Hematopoietic multipotent progenitor cell treated with erythropoietin and hydrocortisone succinate and interleukin-3 and kit ligand, for 15 days (in vitro differentiated cells): Measurements from ENCODE around the gene CHTF8.

Experiments used
- DNase-seq: peaks from one replicate; pipeline ENCODE4 v3.0.0-alpha.2; 2015; ENCODE audit warnings: low spot score

The CHTF8 gene

DNA sequence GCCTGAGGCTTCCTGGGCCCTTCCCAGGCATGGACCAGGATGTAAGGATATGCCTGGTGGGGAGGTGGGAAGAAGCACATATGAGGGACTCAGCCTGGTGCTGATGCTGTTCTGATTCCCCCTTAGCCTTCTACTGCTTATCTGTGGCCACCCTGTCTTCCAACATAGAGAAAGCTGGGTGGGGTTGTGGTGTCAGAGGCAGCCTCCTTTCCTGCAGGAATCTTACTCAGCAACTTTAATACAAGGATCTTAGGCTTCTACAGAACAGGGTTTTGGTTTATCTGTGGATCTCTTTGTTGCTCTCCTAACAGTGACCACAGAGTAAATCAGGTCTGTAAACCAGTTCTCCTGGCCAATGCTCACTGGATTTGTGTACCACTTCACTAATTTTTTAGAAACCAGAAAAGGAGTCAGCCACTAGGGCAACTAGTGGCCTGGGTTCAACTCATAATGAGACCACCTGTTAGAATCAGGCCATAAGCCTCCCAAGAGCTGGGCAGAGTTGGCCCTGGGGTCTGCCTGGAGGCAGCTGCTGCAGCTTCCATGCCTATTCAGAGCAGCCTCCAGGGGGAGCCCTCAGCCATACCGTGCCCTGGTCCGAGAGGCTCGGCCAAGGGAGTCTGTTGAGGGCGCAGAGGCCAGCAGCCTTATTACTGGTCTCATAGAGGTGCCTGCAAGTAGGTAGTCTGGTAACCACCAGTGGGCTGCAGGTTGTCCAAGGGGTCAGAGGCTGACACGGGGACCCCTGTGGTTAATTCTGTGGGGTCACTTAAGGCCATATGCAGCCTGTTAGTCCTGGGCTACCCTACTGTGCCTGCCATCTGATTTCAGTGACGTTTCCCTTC is 19.9 kb downstream of the CHTF8 start:
- DNase-seq, result peak; percentile 57

DNA sequence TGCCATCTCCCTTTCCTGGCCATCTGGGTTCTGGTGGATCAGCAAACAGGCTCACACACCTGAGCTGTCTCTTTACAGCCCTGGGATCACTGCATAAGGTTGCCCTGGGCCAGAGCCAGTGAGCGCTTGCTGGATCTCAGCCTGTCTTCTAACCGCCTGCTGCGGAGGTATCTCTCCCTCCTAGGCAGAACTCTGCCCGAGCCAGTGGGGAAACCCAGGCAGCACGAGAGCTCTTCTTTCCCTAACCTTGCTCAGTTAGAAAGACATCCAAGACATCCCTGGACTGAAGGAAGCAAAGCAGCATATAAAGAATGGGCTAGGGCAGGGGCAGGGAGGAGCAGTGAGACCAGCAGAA is 20.5 kb downstream of the CHTF8 start:
- no peak for DNase-seq

DNA sequence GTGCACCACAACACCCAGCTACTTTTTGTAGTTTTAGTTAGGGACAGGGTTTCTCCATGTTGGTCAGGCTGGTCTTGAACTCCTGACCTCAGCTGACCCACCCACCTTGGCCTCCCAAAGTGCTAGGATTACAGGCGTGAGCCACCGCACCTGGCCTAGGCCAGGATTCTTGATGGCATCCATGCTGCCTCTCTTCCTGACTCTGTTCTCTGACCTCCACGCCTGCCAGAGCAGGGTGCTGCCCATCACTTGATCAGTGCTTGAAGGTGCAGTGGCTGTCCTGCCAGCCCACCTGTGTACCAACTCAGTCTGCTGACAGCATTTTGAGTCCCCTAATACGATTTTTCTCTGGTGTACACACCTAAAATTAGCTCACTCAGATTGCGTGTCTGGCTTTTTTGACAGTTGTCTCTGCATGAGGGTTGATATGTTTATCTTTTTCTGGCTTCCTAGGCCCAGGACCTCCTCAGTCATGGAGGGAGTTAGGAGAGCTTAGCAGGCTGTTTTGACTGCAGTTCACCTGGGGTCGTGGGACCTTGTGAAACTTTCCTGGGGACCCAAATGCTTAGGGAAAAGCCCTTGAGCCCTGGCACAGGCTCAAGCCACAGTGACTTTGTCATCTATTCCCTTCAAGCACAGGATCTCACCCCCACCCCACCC is 21.0 kb downstream of the CHTF8 start:
- no peak for DNase-seq

DNA sequence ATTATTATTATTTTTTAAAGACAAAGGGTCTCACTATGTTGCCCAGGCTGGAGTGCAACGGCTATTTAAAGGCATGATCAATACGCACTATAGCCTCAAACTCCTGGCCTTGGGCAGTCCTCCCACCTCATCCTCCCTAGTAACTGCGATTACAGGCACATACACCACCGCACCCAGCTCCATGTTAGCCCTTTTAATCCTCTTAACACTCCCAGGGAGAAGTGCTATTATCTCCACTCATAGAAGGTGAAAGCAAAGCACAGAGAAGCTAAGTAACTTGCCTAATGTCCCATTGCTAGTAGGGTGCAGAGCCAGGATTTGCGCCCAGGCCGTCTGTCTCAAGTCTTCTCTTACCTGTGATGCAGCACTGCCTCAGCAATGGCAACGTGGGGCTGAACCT is 22.0 kb downstream of the CHTF8 start:
- no peak for DNase-seq

DNA sequence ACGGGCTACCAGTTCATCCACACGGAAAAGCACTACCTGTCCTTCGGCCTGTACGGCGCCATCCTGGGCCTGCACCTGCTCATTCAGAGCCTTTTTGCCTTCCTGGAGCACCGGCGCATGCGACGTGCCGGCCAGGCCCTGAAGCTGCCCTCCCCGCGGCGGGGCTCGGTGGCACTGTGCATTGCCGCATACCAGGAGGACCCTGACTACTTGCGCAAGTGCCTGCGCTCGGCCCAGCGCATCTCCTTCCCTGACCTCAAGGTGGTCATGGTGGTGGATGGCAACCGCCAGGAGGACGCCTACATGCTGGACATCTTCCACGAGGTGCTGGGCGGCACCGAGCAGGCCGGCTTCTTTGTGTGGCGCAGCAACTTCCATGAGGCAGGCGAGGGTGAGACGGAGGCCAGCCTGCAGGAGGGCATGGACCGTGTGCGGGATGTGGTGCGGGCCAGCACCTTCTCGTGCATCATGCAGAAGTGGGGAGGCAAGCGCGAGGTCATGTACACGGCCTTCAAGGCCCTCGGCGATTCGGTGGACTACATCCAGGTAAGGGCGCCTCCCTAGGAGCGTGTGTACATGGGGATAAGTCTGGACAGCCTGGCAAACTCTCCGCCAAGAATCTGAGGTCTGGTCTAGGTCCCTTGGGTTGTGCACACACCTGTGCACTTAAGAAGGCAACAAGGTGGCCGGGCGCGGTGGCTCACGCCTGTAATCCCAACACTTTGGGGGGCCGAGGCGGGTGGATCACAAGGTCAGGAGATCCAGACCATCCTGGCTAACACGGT is 22.7 kb downstream of the CHTF8 start:
- no peak for DNase-seq

DNA sequence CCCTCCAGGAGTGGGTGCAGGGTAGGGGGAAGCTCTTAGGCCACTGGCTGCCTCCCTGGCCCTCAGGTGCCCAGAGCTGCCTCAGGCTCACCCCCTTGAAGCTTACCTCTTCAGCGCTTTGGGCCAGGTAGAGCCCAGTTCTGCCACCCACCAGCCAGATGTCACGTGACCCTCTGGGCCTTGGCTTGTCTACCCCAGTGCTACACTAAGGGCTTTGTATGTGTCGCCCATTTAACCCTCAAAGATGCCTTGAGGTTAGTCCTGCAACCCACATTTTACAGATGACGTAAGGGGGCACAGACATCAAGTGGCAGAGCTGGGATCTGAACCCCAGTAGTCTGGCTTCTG is 23.5 kb downstream of the CHTF8 start:
- DNase-seq, result no peak

DNA sequence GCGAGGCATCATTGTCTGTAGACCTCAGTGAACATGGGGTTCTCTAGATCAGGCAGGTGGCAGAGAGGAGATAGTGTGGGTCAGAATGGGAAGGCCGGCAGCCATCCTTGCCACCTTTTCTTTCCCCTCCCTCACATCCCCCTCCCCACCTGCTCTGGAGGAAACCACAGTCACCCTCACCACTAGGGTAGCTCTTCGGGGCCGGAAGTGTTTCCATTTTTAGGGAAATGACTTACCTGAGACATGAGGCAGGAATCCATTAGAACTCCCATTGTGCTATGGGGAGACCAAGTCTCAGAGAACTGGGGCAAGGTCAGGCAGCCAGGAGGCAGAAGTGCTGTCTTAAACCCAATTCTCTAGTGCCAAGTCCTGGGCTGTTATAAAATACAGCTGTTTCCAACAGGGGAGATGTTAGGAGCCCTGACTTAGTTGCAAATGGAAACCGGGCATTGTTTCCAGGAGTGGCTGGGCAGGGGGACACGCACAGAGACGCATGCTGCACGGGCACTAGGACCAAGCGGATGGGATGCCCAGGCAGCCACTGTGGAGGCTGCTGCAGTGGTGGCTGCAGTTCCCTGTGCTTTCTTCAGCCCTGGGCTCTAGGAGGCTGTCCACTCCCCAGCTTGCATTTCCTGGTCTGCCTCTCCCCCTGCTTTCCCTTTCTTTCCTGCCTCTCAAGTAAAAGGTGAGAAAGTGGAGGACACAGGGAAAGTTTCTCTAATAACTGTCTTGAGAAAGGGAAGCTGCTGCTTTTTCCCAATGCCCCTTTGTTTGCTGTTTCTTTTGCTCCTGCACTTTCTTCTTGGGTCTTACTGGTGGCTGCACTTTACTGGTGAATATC is 24.1 kb downstream of the CHTF8 start:
- DNase-seq, result no peak

DNA sequence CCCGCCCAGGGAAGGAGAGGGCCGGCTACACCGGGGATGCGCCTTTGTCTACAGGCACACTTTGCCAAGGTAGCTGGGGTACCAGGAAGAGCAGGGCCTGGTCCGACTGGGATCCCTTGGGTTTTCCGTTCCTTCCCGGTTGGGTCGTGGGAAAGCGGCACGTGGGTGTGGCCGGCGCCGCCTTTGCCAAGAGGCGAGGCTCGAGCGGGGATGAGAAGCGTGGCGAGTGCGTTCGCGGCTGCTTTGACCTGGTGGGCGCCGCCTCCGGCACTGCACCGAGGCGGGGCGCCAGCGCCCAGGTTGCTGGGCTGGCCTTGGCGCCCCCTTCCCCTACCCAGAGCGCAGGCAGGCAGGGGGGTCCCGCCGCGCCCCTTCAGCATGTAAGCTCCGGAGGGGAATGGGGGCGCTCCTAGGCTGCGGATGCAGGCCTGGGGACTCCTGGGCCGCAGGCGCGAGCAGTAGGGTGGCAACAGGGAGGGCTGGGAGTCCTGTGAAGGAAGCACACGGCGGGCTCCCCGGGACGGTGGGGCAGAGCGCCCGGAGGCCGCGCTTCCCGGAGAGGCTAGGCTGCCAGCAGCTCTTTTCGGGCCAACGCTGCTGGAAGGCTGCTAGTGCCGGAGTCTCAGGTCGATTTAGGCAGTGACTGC is 24.9 kb downstream of the CHTF8 start:
- DNase-seq, result no peak

DNA sequence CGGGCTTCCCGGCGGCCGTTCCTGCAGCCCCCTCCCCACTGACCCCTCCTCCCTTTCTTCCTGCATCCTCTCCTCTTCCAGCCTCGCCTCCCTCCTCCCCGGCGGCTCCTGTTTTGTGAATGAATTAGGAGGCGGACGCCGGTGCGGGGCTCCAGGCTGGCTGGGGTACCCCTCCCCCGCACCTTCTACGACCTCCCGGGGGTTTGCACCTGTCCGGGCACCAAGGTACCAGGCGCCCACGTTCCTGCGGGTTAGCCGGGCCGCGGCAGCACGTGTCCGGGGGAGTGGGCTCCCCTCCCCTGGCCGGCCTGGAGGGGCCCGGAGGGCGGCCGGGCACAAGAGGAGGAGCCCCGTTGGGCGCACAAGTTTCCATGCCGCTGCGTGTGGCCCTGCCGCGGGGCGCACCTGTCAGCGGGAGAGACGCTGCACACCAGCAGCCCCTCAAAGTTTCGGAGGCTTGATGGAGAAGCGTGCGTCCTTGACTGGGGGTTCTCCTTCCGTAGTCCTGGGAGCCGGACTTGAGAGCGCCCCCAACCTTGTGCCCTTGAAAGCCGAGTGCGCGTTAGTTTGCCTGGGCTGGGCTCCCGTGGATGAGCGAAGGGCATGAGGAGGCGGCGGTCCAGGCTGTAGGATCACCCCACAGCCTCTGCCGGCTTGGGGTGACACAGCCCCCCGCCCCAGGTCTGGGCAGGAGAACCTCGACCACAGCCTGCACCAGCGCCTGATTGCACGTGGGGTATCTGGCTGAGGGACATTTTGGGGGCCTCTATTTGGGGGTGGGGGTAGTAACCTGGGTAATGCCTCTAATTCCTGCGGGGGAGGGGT is 25.7 kb downstream of the CHTF8 start:
- no peak for DNase-seq

DNA sequence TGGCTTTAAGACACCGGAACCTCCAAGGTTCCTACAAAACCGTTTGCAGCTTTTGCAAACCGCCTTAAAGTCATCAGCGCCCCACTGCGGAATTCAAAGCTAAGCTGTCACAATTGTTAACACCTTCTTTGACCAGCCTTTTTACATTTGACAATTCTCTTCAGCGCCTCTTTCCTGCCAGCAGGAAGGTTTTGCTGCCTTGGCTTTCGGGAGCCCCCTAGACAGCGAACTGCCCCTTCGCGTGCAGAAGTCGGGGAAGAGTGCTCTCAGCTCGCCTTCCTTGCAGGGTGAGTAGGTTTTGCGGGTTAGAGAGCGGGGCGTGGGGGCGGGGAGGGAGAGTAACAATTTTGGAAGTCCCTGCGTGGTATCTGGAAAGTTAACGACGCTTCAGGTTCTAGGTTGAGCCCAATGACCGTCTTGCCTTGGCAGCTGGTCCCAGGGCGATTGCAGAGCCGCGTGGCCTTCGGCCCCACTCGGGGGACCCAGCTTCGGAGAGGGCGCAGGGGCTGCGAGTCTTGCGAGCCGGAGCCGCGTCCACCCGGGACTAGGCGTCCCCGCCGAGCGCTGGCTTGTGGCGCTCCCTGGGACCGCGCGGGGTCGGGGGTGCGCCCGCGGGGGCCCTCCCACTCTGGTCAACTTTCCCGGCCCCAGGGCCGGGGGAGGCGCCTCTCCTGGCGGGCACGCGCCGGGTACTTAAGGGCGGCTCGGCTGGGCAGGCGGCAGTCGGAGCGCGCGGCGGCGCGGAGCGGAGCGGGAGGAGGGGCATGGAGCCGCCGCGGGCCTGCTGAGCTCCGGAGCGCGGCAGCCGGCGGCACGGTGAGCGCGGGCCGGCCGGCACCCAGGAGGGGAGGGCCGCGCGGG is 26.7 kb downstream of the CHTF8 start, which contains the start of gene HAS3:
Gene HAS3, plus strand, starts transcription at position 153 of the 861 bp plus-strand sequence. CDS start 3,743 bp downstream, outside the sequence.
- DNase-seq, result no peak

DNA sequence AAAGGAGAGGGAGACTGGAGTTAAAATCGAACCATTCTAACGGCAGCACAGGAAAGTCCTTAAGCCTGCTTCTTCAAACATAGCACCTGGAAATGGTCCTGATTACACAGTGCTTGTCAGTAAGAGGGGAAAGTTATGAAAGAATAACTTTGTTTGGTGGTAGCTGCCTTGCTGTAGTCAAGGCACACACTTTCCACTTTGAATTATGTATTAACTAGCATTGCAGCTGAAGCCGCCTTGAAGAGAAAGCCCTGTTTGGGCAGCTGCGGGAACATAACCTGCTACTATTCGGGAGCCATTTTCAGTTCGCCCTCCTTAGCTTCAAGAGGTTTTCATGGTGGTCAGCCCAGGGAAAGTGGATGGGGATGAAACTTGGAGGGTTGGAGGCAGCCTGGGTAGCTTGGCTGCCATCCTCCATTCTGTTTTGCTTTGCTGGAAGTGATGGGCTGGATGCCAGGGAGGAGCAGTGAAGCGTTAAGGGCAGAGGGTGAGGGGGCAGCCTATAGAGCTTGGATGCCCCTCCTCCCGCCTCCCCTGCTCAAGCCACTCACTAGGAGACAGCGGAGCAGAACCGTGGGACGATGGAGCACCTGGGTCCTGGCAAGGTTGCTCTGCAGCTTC is 32.2 kb downstream of the CHTF8 start:
- DNase-seq, result no peak

DNA sequence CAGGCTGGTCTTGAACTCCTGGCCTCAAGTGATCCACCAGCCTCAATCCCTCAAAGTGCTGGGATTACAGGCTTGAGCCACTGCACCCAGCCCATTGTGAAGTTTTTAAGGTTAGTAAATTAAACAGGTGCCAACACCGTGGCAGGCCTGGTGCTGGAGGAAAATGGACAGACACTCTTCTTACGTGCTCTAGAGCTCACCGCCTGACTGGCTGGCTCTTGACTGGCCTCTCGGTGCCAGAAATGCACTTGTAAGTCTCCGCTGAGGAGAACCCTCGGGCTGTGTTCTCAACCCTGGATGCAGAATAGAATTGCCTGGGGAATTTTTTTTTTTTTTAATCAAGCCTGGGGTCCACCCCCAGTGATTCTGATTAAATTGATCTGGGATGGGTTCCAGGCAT is 37.2 kb downstream of the CHTF8 start:
- no peak for DNase-seq

DNA sequence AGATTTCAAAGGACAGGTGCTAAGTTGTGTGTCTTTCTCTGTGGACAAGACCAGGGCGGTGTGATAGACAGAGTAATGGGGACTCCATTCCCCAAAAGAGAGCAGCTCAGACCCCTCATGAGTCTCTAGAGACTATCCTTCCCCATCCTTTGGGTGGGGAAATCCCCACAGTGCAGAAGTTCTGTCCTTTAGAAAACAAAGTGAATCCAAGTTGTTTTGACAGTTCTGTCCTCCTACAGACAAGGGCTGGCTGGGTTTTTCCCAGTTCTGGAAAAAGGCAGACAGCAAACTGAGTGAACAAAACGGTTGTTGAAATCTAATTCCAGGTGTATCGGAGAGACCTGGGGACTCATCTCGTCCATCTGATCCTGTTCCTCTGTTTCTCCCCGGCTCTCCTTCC is 37.9 kb downstream of the CHTF8 start:
- no peak for DNase-seq

DNA sequence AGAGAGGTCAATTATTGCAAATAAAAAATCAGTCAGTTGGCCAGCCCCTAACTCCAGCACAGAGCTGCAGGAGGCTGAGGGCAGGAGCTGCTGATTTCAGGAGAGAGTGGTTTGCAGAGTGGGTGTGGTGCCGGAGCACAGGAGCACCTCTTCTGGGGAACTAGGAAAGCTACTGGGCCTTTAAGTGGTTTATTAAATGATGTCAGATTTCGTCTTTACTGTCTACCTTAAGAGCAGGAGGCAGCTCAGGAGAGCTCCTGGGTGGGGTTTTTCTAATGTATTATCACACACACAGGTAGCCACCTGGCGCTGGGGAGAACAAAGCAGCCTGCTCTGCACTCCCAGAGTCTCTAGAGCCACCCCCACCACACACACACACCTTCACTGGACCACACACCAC is 38.4 kb downstream of the CHTF8 start:
- DNase-seq, result no peak

DNA sequence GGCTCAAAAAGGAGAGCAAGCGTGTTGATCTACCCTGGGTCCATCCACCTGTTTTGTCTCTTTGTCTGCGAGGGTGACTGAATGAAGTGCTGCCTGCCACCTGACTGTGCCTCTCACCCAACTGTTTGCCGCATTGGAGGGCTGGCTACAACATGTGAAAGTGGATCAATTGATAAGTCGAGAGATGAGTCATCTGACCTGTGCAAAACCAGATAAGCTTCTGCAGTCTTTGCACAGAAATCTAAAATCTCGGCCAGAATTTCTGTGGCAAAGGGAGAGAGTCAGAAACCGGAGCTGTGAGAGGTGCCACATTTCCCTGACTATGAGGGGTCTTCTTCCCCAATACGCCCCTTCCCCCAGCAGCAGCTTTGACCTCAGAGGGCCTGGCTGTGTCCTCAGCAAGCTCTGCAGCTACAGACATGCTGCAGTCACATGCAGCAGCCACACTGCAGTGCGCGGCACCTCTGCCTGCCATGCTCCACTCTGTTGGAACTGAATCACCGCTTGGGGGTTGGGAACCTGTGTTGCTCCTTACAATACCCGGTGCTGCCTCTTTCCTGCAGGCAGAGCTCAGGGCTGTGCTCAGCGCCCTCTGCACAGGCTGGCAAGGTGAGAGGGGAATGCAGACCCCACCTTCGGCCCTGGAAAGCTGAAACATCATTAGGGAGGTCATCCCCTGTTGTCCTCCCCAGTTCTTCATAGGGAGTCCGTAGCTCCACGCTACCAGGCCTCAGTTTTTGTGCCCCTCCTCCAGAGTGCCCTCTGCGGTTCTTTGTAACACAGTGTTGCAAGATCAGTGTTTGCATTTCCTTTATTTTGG is 43.1 kb downstream of the CHTF8 start:
- DNase-seq, result peak; percentile 14

DNA sequence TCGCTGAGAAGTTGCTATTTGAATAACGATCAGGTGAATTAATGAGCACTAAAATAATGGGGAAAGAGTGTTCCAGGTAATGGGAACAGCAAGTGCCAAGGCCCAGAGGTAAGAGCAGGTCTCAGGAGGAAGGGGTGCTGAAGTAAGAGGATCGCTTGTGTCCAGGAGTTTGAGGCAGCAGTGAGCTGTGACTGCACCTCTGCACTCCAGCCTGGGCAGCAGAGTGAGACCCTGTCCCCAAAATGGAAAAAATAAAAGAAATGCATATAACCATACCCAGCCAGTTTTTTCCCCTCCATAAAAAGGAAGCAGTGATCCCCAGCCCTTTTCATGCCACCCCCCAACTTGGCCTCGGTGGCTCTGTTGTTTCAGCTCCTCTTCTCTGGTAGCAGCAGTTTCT is 43.7 kb downstream of the CHTF8 start:
- no peak for DNase-seq

DNA sequence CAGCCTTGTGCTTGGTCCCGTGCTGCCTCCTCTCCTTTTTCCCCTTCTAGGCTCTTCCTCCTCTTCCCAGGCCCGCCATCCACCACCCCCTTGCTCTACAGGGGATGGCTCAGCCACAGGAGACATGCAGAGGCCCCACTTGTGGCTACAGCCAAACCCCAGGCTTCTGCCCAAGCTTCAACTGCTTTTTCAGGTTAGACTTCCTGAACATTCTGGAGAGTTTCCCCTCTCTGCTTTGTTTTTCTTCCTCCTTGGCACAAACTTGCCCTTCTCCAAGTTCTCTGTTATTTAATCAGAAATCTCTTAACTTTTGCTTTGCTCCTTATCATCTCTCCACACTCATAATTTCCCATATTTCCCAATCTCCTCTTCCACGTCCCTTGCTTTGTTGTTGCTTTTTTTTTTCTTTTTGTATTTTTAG is 45.2 kb downstream of the CHTF8 start:
- no peak for DNase-seq

DNA sequence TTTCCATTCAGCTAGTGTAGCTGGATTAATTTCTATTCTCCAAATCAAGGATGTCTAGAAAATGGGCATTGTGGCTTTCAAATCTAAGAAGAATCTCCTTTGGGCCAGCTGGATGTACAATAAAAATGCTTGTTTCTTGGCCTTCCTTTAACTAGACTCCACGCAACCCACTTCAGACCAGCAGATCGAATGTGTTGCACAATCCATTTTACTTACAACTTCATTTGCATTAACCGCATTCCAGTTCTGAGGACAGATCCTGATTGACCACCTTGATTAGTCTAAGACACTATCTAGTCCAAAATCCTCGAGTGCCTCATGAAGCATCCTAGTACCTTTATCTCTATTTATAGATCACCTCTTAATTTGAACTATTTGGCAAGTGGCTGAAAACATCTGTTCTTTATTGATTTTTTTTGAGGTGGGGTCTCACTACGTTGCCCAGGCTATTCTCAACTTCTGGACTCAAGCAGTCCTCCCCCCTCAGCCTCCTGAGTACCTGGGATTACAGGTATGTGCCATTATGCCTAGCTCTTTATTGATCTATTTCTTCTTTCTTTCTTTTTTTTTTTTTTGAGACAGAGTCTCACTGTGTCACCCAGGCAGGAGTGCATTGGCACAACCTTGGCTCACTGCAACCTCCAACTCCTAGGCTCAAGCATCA is 47.2 kb downstream of the CHTF8 start:
- DNase-seq, result no peak
